ENCODE data around the gene ZNF474. TPM values are rescaled to one million over a fixed set of nuclear protein-coding genes. Genes with fewer than 3 reads are reported as not detected.
"Not testable (repeated sequence)": the region's sequence is repeated elsewhere in the genome, so short reads cannot be mapped to it uniquely, and the experiment has no call there.

The ZNF474 gene
- total RNA-seq, 1 donor from 2014 or later: 1.3 TPM

GRCh38 chr5:122093415-122094180 is 35.7 kb upstream of the ZNF474 start:
- Histone ChIP-seq H3K27ac (no peak overlapping the region), H3K27me3 (no peaks in the 10 kb centered on the region), H3K9me3 (ENCODE audit: low read depth) (no peaks in the 10 kb centered on the region), H3K79me2 (ENCODE audit: low read depth) (no peaks in the 10 kb centered on the region), H3K4me2 (no peak overlapping the region), H3K4me1 (no peaks in the 10 kb centered on the region), H2AFZ (replicated peaks) (no peak overlapping the region), H3F3A (ENCODE audit: low read depth) (no peaks in the 10 kb centered on the region), H3K9ac (no peak overlapping the region), H4K20me1 (ENCODE audit: low read depth) (no peaks in the 10 kb centered on the region), H3K4me3 (no peak overlapping the region), H3K36me3 (no peaks in the 10 kb centered on the region)
- Mint-ChIP-seq H3K9me3 (no peaks in the 10 kb centered on the region), H3K4me1 (no peaks in the 10 kb centered on the region), H3K27me3 (ENCODE audit: insufficient read depth, low read depth) (no peaks in the 10 kb centered on the region), H3K27ac (no peak overlapping the region), H3K4me3 (no peak overlapping the region), H3K36me3 (no peaks in the 10 kb centered on the region)
- no peak for DNase-seq (ENCODE audit: low spot score)
- TF ChIP-seq CTCF (IDR thresholded peaks at IDR 0.05) (no peak), EZH2phosphoT487 (IDR thresholded peaks at IDR 0.05) (no peak), EZH2 (IDR thresholded peaks at IDR 0.05) (no peak)

- not testable (repeated sequence) for H3F3A ChIP-seq (ENCODE audit: low read depth); H3K9ac ChIP-seq; H3K27me3 Mint-ChIP-seq (ENCODE audit: insufficient read depth, low read depth); H3K4me3 ChIP-seq; DNase-seq (ENCODE audit: low spot score); H3K27me3 ChIP-seq; H3K4me1 Mint-ChIP-seq; H3K9me3 Mint-ChIP-seq; H4K20me1 ChIP-seq (ENCODE audit: low read depth); H3K9me3 ChIP-seq (ENCODE audit: low read depth); H3K36me3 ChIP-seq; H3K4me3 Mint-ChIP-seq; H3K79me2 ChIP-seq (ENCODE audit: low read depth); H3K27ac Mint-ChIP-seq; H3K4me1 ChIP-seq; H3K4me2 ChIP-seq; H3K36me3 Mint-ChIP-seq; H2AFZ ChIP-seq (replicated peaks); H3K27ac ChIP-seq
Measured at GRCh38 chr5:122094251-122094650, 35.1 kb upstream of the ZNF474 start.

GRCh38 chr5:122095158-122095557 is 34.2 kb upstream of the ZNF474 start:
- Histone ChIP-seq H3K4me2 (no peak overlapping the region), H4K20me1 (ENCODE audit: low read depth) (no peaks in the 10 kb centered on the region), H3F3A (ENCODE audit: low read depth) (no peaks in the 10 kb centered on the region), H3K4me3 (no peak overlapping the region), H3K9ac (no peak overlapping the region), H3K27me3 (no peaks in the 10 kb centered on the region), H3K79me2 (ENCODE audit: low read depth) (no peaks in the 10 kb centered on the region), H2AFZ (replicated peaks) (no peak overlapping the region), H3K36me3 (no peaks in the 10 kb centered on the region), H3K9me3 (ENCODE audit: low read depth) (no peaks in the 10 kb centered on the region), H3K27ac (no peak overlapping the region), H3K4me1 (no peaks in the 10 kb centered on the region)
- no peak for DNase-seq (ENCODE audit: low spot score)
- no peak overlapping the region for H3K4me3 Mint-ChIP-seq
- no peaks in the 10 kb centered on the region for H3K36me3 Mint-ChIP-seq
- no peaks in the 10 kb centered on the region for H3K27me3 Mint-ChIP-seq (ENCODE audit: insufficient read depth, low read depth)
- no peak overlapping the region for H3K27ac Mint-ChIP-seq
- peaks cover 4% of the 10 kb centered on the region for H3K4me1 Mint-ChIP-seq
- TF ChIP-seq CTCF (IDR thresholded peaks at IDR 0.05) (no peak), EZH2 (IDR thresholded peaks at IDR 0.05) (no peak), EZH2phosphoT487 (IDR thresholded peaks at IDR 0.05) (no peak)
- H3K9me3 Mint-ChIP-seq: no peaks in the 10 kb centered on the region

- no peaks in the 10 kb centered on the region for H3K4me1 ChIP-seq
- H3K4me2 ChIP-seq: no peak overlapping the region
- H3K27ac ChIP-seq: no peak overlapping the region
- DNase-seq (ENCODE audit: low spot score): no peak
- no peaks in the 10 kb centered on the region for H3K27me3 ChIP-seq
- H3K9me3 ChIP-seq (ENCODE audit: low read depth): no peaks in the 10 kb centered on the region
- no peaks in the 10 kb centered on the region for H4K20me1 ChIP-seq (ENCODE audit: low read depth)
- H2AFZ ChIP-seq (replicated peaks): no peak overlapping the region
- Mint-ChIP-seq H3K27ac (no peak overlapping the region), H3K4me1 (peaks cover 4% of the 10 kb centered on the region), H3K36me3 (no peaks in the 10 kb centered on the region), H3K9me3 (no peaks in the 10 kb centered on the region), H3K4me3 (no peak overlapping the region), H3K27me3 (ENCODE audit: insufficient read depth, low read depth) (peaks cover 3% of the 10 kb centered on the region)
- no peaks in the 10 kb centered on the region for H3F3A ChIP-seq (ENCODE audit: low read depth)
- H3K36me3 ChIP-seq: no peaks in the 10 kb centered on the region
- H3K4me3 ChIP-seq: no peak overlapping the region
- TF ChIP-seq EZH2 (IDR thresholded peaks at IDR 0.05) (no peak), CTCF (IDR thresholded peaks at IDR 0.05) (no peak), EZH2phosphoT487 (IDR thresholded peaks at IDR 0.05) (no peak)
- H3K9ac ChIP-seq: no peak overlapping the region
- H3K79me2 ChIP-seq (ENCODE audit: low read depth): no peaks in the 10 kb centered on the region
Measured at GRCh38 chr5:122097391-122097790, 32.0 kb upstream of the ZNF474 start.
